K562 (cell line): ENCODE measurements around the gene SPIRE1. TPM values are rescaled to one million over a fixed set of nuclear protein-coding genes. Genes with fewer than 3 reads are reported as not detected.

Source experiments
- ATAC-seq: fragments of 200-7000 bp; cut with Tn5 transposase; 3 replicates; pipeline ENCODE4 v1.9.1; 2020; ENCODE audit warnings: moderate library complexity
- BruUV-seq: library from RNA; stranded (reverse); fragments of 400-500 nt; replicated peaks from 2 replicates; lab custom pipeline; 2021; lab: Mats Ljungman, UMichigan
- CTCF ChIA-PET: fragments of 300-600 bp; formaldehyde crosslinking; extraction: SDS; loops from one replicate; lab custom pipeline; 2021; ENCODE audit warnings: low intra/inter-chr PET ratio; lab: Yijun Ruan, JAX
- POLR2A ChIA-PET: fragments of 300-600, 350-650 bp; sonication (Branson Sonifier 250); formaldehyde crosslinking; extraction: SDS; loops from one replicate; lab custom pipeline; 2021; ENCODE audit warnings: antibody characterized with exemption, inconsistent platforms; lab: Yijun Ruan, JAX
- DNase-seq, 4 experiments: peaks; one replicate each; pipeline versions ENCODE4 v3.0.0 to v3.0.0-alpha.2; 2011 to 2018; ENCODE audit warnings: low spot score in 3 of 4, mixed read lengths in 3 of 4; ENCODE audit errors: extremely low read depth in 1 of 4
- FAIRE-seq: peaks from 2 replicates; lab custom pipeline; 2011; peaks lifted over from hg19 to GRCh38; lab: Jason Lieb, UNC
- H2AFZ ChIP-seq: 2 replicates; pipeline ENCODE4 v1.6.0; 2011; ENCODE audit warnings: low read depth, low read length, control low read depth, inconsistent platforms
- H3K27ac ChIP-seq: fragments of 200-600 bp; 3 replicates; pipeline ENCODE4 v1.8.0; 2011; ENCODE audit warnings: low read depth, mild to moderate bottlenecking, control low read depth, inconsistent platforms, low read length, moderate library complexity, mixed read lengths; ENCODE audit errors: extremely low read depth
- H3K27me3 ChIP-seq, 2 experiments: fragments of 300-600 bp in 1 of 2; 2 replicates in 1 of 2; 3 replicates in 1 of 2; pipeline versions ENCODE4 v1.6.0 to v1.8.0; 2011; ENCODE audit warnings: inconsistent platforms in 2 of 2, low read length in 2 of 2, mild to moderate bottlenecking in 1 of 2, mixed read lengths in 1 of 2, moderate library complexity in 1 of 2; ENCODE audit not compliant: control insufficient read depth in 2 of 2, insufficient read depth in 2 of 2
- H3K36me3 ChIP-seq: fragments of 300-600 bp; 3 replicates; pipeline ENCODE4 v1.8.0; 2011; ENCODE audit warnings: mild to moderate bottlenecking, low read length, inconsistent platforms; ENCODE audit not compliant: control insufficient read depth, insufficient read depth
- H3K4me1 ChIP-seq, 2 experiments: fragments of 200-600 bp in 1 of 2; replicated peaks in 1 of 2; 2 replicates in 1 of 2; 3 replicates in 1 of 2; pipeline versions ENCODE4 v1.5.1 to v1.8.0; 2011; ENCODE audit warnings: inconsistent platforms in 2 of 2, low read length in 2 of 2, mild to moderate bottlenecking in 1 of 2, mixed read lengths in 1 of 2, moderate library complexity in 1 of 2; ENCODE audit not compliant: control insufficient read depth in 2 of 2, insufficient read depth in 2 of 2
- H3K4me2 ChIP-seq: 2 replicates; pipeline ENCODE4 v1.6.1; 2011; ENCODE audit warnings: low read length, control low read depth, inconsistent platforms, mixed read lengths; ENCODE audit not compliant: insufficient read depth
- H3K4me3 ChIP-seq: fragments of 200-600 bp; sonication (generic), shearing (Covaris generic); 2 replicates; pipeline ENCODE4 v1.5.1; 2016; ENCODE audit warnings: control low read depth, inconsistent platforms
- H3K79me2 ChIP-seq: fragments of 200-600 bp; 3 replicates; pipeline ENCODE4 v1.8.0; 2011; ENCODE audit warnings: low read length, inconsistent platforms; ENCODE audit not compliant: control insufficient read depth, insufficient read depth
- H3K9ac ChIP-seq, 2 experiments: 2 replicates each; pipeline versions ENCODE4 v1.6.0 to v1.6.1; 2011; ENCODE audit warnings: low read depth in 2 of 2, low read length in 2 of 2, control low read depth in 1 of 2, inconsistent platforms in 1 of 2, mild to moderate bottlenecking in 1 of 2, mixed read lengths in 1 of 2; ENCODE audit not compliant: insufficient read depth in 1 of 2
- H3K9me1 ChIP-seq: one replicate; pipeline ENCODE4 v1.6.0; 2011; ENCODE audit warnings: inconsistent platforms, mild to moderate bottlenecking, low read length, moderate library complexity; ENCODE audit not compliant: control insufficient read depth, insufficient read depth
- H3K9me3 ChIP-seq: replicated peaks from 2 replicates; pipeline ENCODE4 v1.5.1; 2011; ENCODE audit warnings: low read depth, low read length, inconsistent platforms; ENCODE audit not compliant: control insufficient read depth, insufficient read depth
- H4K20me1 ChIP-seq: replicated peaks from 2 replicates; pipeline ENCODE4 v1.6.1; 2011; ENCODE audit warnings: low read length, inconsistent platforms, mixed read lengths; ENCODE audit not compliant: control insufficient read depth, insufficient read depth
- ARID2 ChIP-seq: fragments of 450-650 bp; IDR thresholded peaks from 2 replicates; pipeline ENCODE4 v1.6.1; 2017; ENCODE audit warnings: antibody characterized with exemption, mild to moderate bottlenecking
- HDAC1 ChIP-seq, 2 experiments: fragments of 450-650 bp; IDR thresholded peaks; 2 replicates each; pipeline ENCODE4 v1.6.1; 2016 to 2017; ENCODE audit warnings: inconsistent platforms in 1 of 2, mild to moderate bottlenecking in 1 of 2, moderate library complexity in 1 of 2
- MTA1 ChIP-seq: fragments of 450-650 bp; IDR thresholded peaks from 2 replicates; pipeline ENCODE4 v1.6.1; 2017; ENCODE audit warnings: borderline replicate concordance
- MYC ChIP-seq, 2 experiments: fragments of 250-450 bp in 1 of 2; sonication (Bioruptor Pico) in 1 of 2; IDR thresholded peaks; 2 replicates each; pipeline versions ENCODE4 v1.5.1 to v1.6.1; 2012 to 2021; ENCODE audit warnings: low read depth in 2 of 2, borderline replicate concordance in 1 of 2, improper control_type of control experiment in 1 of 2, low read length in 1 of 2, mild to moderate bottlenecking in 1 of 2, moderate library complexity in 1 of 2
- NFYB ChIP-seq: IDR thresholded peaks from 2 replicates; pipeline ENCODE4 v1.6.1; 2011; ENCODE audit warnings: mild to moderate bottlenecking, moderate library complexity; ENCODE audit not compliant: insufficient read length; ENCODE audit errors: extremely low read depth
- RNF2 ChIP-seq: sonication (generic); IDR thresholded peaks from 2 replicates; pipeline ENCODE4 v1.6.1; 2016
- TSC22D4 ChIP-seq: fragments of 450-650 bp; IDR thresholded peaks from 2 replicates; pipeline ENCODE4 v1.6.1; 2016; ENCODE audit warnings: missing genetic modification characterization, missing biosample characterization, control low read depth
- ZNF175 ChIP-seq: fragments of 200-800 bp; sonication (Bioruptor generic); IDR thresholded peaks from 2 replicates; pipeline ENCODE4 v1.6.1; 2016; ENCODE audit warnings: low read depth, mild to moderate bottlenecking, missing genetic modification characterization, missing compliant biosample characterization
- ZNF280A ChIP-seq: fragments of 450-650 bp; IDR thresholded peaks from 2 replicates; pipeline ENCODE4 v1.6.1; 2018; ENCODE audit warnings: mild to moderate bottlenecking, low read depth; ENCODE audit not compliant: partially characterized antibody
- ZNF431 ChIP-seq: sonication (generic); formaldehyde crosslinking; IDR thresholded peaks from 2 replicates; pipeline ENCODE4 v1.8.0; 2022; ENCODE audit warnings: mild to moderate bottlenecking, missing genetic modification reagents
- ZNF586 ChIP-seq: fragments of 450-650 bp; formaldehyde crosslinking; conservative IDR thresholded peaks from 2 replicates; pipeline ENCODE4 v1.4.0; 2020; ENCODE audit warnings: mild to moderate bottlenecking, moderate library complexity
- WGBS: fragments of 100-300 bp; shearing (Covaris generic); methylation state at CpG from one replicate; pipeline ENCODE4 v1.1.6; 2016; ENCODE audit warnings: low coverage, mixed read lengths; ENCODE audit not compliant: insufficient coverage; ENCODE audit errors: missing lambda C conversion rate; 5-methylcytosine and 5-hydroxymethylcytosine counted together
- in situ Hi-C: fragments of 300-500 bp; cut with MboI; formaldehyde crosslinking; loops from 4 replicates; pipeline ENCODE4 v1.15.0; 2018; ENCODE audit warnings: inconsistent platforms, mixed read lengths
- intact Hi-C: fragments of 100-400 bp; cut with micrococcal nuclease; formaldehyde crosslinking; loops from 2 replicates; pipeline ENCODE4 v1.14.2; 2022
- polyA plus RNA-seq, 8 experiments: library from polyadenylated mRNA; depleted of rRNA in 4 of 8; stranded (reverse) in 5 of 8; unstranded in 3 of 8; fragments of >200 nt; fragmentation: Nextera tagmentation in 2 of 8; fragmentation: Illumina TruSeq in 1 of 8; extraction: Ambion mirVana in 2 of 8; extraction: Trizol in 1 of 8; gene quantifications; 2 replicates each; pipeline versions ENCODE4 v1.2.1 to v1.2.3, GENCODE V29; 2011 to 2014; ENCODE audit warnings: inconsistent platforms in 1 of 8, missing spikeins in 1 of 8
- total RNA-seq, 7 experiments: library from RNA; depleted of rRNA in 6 of 7; stranded (reverse); fragments of >200 nt in 6 of 7; fragmentation: Illumina TruSeq in 2 of 7; extraction: Trizol in 2 of 7; gene quantifications; 2 replicates each; pipeline versions ENCODE4 v1.2.1 to v1.2.3, GENCODE V29; 2011 to 2021; ENCODE audit warnings: low replicate concordance in 1 of 7
- TF ChIP-seq, protein P1 (sequence below): conservative IDR thresholded peaks from 2 replicates; pipeline ENCODE4 v1.6.1; 2011; ENCODE audit warnings: low read depth, mild to moderate bottlenecking, low read length; ENCODE audit not compliant: control insufficient read depth
- TF ChIP-seq, protein P2 (sequence below): fragments of 200-800 bp; sonication (Bioruptor generic); IDR thresholded peaks from 2 replicates; pipeline ENCODE4 v1.6.1; 2017; ENCODE audit warnings: missing genetic modification characterization, missing compliant biosample characterization
- TF ChIP-seq, protein P3 (sequence below): sonication (generic); formaldehyde crosslinking; IDR thresholded peaks from 2 replicates; pipeline ENCODE4 v1.8.1; 2023; ENCODE audit warnings: mild to moderate bottlenecking, missing genetic modification reagents, moderate library complexity

Gene SPIRE1
- total and polyA plus RNA-seq, 9 of the 15 experiments (the other 6 are each of a cell fraction or from before 2014, with no cell fraction given): 2.9 to 14.0 (median 10.2) TPM

- TF ChIP-seq, protein P1, sequence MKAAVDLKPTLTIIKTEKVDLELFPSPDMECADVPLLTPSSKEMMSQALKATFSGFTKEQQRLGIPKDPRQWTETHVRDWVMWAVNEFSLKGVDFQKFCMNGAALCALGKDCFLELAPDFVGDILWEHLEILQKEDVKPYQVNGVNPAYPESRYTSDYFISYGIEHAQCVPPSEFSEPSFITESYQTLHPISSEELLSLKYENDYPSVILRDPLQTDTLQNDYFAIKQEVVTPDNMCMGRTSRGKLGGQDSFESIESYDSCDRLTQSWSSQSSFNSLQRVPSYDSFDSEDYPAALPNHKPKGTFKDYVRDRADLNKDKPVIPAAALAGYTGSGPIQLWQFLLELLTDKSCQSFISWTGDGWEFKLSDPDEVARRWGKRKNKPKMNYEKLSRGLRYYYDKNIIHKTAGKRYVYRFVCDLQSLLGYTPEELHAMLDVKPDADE: no peak
- TF ChIP-seq ARID2 (no peak), ZNF175 (CRISPR knock-in tag) (no peak), ZNF431 (CRISPR knock-in tag) (no peak), NFYB (no peak), MTA1 (no peak), RNF2 (no peak), HDAC1 (IDR thresholded peaks at IDR 0.05) (no peak), ZNF586 (CRISPR knock-in tag) (no peak), MYC (IDR thresholded peaks at IDR 0.05; ENCODE audit: low read depth, low read length) (no peak), MYC (CRISPR knock-in tag; IDR thresholded peaks at IDR 0.05; ENCODE audit: borderline replicate concordance, low read depth) (no peak), ZNF280A (no peak), TSC22D4 (tag) (no peak)
- TF ChIP-seq, protein P2, sequence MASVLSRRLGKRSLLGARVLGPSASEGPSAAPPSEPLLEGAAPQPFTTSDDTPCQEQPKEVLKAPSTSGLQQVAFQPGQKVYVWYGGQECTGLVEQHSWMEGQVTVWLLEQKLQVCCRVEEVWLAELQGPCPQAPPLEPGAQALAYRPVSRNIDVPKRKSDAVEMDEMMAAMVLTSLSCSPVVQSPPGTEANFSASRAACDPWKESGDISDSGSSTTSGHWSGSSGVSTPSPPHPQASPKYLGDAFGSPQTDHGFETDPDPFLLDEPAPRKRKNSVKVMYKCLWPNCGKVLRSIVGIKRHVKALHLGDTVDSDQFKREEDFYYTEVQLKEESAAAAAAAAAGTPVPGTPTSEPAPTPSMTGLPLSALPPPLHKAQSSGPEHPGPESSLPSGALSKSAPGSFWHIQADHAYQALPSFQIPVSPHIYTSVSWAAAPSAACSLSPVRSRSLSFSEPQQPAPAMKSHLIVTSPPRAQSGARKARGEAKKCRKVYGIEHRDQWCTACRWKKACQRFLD: no peak
- TF ChIP-seq, protein P3, sequence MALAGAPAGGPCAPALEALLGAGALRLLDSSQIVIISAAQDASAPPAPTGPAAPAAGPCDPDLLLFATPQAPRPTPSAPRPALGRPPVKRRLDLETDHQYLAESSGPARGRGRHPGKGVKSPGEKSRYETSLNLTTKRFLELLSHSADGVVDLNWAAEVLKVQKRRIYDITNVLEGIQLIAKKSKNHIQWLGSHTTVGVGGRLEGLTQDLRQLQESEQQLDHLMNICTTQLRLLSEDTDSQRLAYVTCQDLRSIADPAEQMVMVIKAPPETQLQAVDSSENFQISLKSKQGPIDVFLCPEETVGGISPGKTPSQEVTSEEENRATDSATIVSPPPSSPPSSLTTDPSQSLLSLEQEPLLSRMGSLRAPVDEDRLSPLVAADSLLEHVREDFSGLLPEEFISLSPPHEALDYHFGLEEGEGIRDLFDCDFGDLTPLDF: no peak
- Histone ChIP-seq H3K4me2 (no peak overlapping the region), H3K4me1 (no peaks in the 10 kb centered on the region), H3K36me3 (no peaks in the 10 kb centered on the region), H3K27ac (no peak overlapping the region), H4K20me1 (no peaks in the 10 kb centered on the region), H3K9ac (no peak overlapping the region), H3K4me3 (no peak overlapping the region), H3K9me3 (no peaks in the 10 kb centered on the region), H2AFZ (no peak overlapping the region), H3K9me1 (no peaks in the 10 kb centered on the region), H3K27me3 (no peaks in the 10 kb centered on the region), H3K79me2 (no peaks in the 10 kb centered on the region)
- no peak for ATAC-seq
- BruUV-seq: no TSS peak
- WGBS: 43% methylated on average over 2 of the region's 2 CpGs
- POLR2A ChIA-PET: interaction anchor here (1.0 kb wide), 1 partner anchor 45 kb away, joined by 3 read pairs; no protein-coding TSS in a partner anchor
- FAIRE-seq: no peak
- in situ Hi-C loops: no loop called here
- CTCF ChIA-PET: no interaction called here
- no peak for DNase-seq
- intact Hi-C loops: no loop called here
Observed at GRCh38 chr18:12571630-12572029, 86.3 kb downstream of the SPIRE1 start.
